WI38 (cell line): ENCODE data around the gene UNC50.

ENCODE experiments used
- H3K4me3 ChIP-seq: 2 replicates; pipeline ENCODE4 v1.5.1; 2011; ENCODE audit warnings: low read depth, mild to moderate bottlenecking, control low read depth, low read length
- CTCF ChIP-seq: IDR thresholded peaks from 2 replicates; pipeline ENCODE4 v1.5.1; 2012; ENCODE audit warnings: low read depth, mild to moderate bottlenecking, control low read depth, low read length

Gene UNC50

GRCh38 chr2:98570356-98570755 is 38.0 kb upstream of the UNC50 start:
- TF ChIP-seq CTCF = no peak
- H3K4me3 ChIP-seq = no peak overlapping the region

- no peak for TF ChIP-seq CTCF
- no peak overlapping the region for H3K4me3 ChIP-seq
These were observed 37.2 kb upstream of the UNC50 start for GRCh38 chr2:98571121-98571701.

GRCh38 chr2:98571796-98572195 is 36.6 kb upstream of the UNC50 start:
- no peak for TF ChIP-seq CTCF
- no peak overlapping the region for H3K4me3 ChIP-seq

- TF ChIP-seq CTCF = no peak
- no peak overlapping the region for H3K4me3 ChIP-seq
These were observed 36.2 kb upstream of the UNC50 start for GRCh38 chr2:98572211-98572610.

GRCh38 chr2:98572676-98573075 is 35.7 kb upstream of the UNC50 start:
- no peak overlapping the region for H3K4me3 ChIP-seq
- no peak for TF ChIP-seq CTCF

- H3K4me3 ChIP-seq = no peak overlapping the region
- TF ChIP-seq CTCF = no peak
These were observed 35.0 kb upstream of the UNC50 start for GRCh38 chr2:98573426-98573825.

GRCh38 chr2:98576666-98577312 is 31.6 kb upstream of the UNC50 start:
- H3K4me3 ChIP-seq = no peak overlapping the region
- TF ChIP-seq CTCF = no peak
